Adrenal gland (tissue), 12 donors: ENCODE data around the gene CACNA1C. TPM values are rescaled to one million over a fixed set of nuclear protein-coding genes. Genes with fewer than 3 reads are reported as not detected.
"Not testable (repeated sequence)": the region's sequence is repeated elsewhere in the genome, so short reads cannot be mapped to it uniquely, and the experiment has no call there.

Experiments
- DNase-seq, 7 donors: peaks; one replicate each; pipeline ENCODE4 v3.0.0-alpha.2; 2019 to 2020
- H3K27ac ChIP-seq, 5 donors: fragments of 200-600 bp; sonication (generic) in 4 of 5; 1 replicate in 3 of 5; 2 replicates in 2 of 5; pipeline versions ENCODE4 v1.5.1 to v1.8.0; 2016 to 2020; ENCODE audit warnings: mild to moderate bottlenecking in 1 of 5
- H3K27me3 ChIP-seq: fragments of 200-600 bp; 2 replicates; pipeline ENCODE4 v1.8.0; 2021
- H3K36me3 ChIP-seq, 2 donors: fragments of 200-600 bp; replicated peaks in 1 of 2; 1 replicate in 1 of 2; 2 replicates in 1 of 2; pipeline versions ENCODE4 v1.5.1 to v1.8.0; 2018 to 2022
- H3K4me1 ChIP-seq, 2 donors: fragments of 200-600 bp; replicated peaks in 1 of 2; 1 replicate in 1 of 2; 2 replicates in 1 of 2; pipeline versions ENCODE4 v1.5.1 to v1.8.0; 2018 to 2021
- H3K4me3 ChIP-seq, 4 donors: fragments of 200-600 bp; sonication (generic) in 3 of 4; one replicate each; pipeline ENCODE4 v1.5.1; 2016 to 2018
- H3K9me3 ChIP-seq, 3 donors: fragments of 200-600 bp; sonication (generic) in 1 of 3; replicated peaks in 1 of 3; 1 replicate in 2 of 3; 2 replicates in 1 of 3; pipeline versions ENCODE4 v1.5.1 to v1.8.0; 2016 to 2021
- CTCF ChIP-seq, 6 experiments: fragments of 450-650 bp in 4 of 6; fragments of 200-600 bp in 2 of 6; sonication (generic) in 1 of 6; IDR thresholded peaks; 1 replicate in 5 of 6; 2 replicates in 1 of 6; pipeline versions ENCODE4 v1.5.1 to v1.8.0; 2016 to 2021; ENCODE audit warnings: antibody characterized with exemption in 6 of 6, mild to moderate bottlenecking in 2 of 6, moderate library complexity in 1 of 6
- POLR2A ChIP-seq, 2 donors: fragments of 450-650 bp; IDR thresholded peaks; one replicate each; pipeline ENCODE4 v1.6.1; 2017; ENCODE audit warnings: antibody characterized with exemption in 2 of 2, mild to moderate bottlenecking in 2 of 2, moderate library complexity in 1 of 2
- WGBS, 4 donors: extraction: QIAGEN DNeasy Blood & Tissue Kit in 2 of 4; methylation state at CpG; one replicate each; pipeline versions ENCODE4 v1.1.5 to v1.1.7; 2013 to 2017; 5-methylcytosine and 5-hydroxymethylcytosine counted together
- intact Hi-C, 2 donors: fragments of 100-400 bp; cut with DNase I; formaldehyde crosslinking; loops; one replicate each; pipeline versions ENCODE4 v1.14.1 to v1.15.0; 2022 to 2023
- polyA plus RNA-seq, 3 donors: library from polyadenylated mRNA; stranded (reverse); fragments of 200-250 nt in 2 of 3; fragments of 350-450 nt in 1 of 3; fragmentation: Illumina TruSeq in 1 of 3; extraction: RNeasy Lipid Tissue Mini Kit (QIAGEN cat#74804) in 1 of 3; gene quantifications; one replicate each; pipeline ENCODE4 v1.2.3, GENCODE V29; 2013 to 2014
- total RNA-seq, 9 donors: library from RNA; depleted of rRNA in 4 of 9; stranded (reverse); fragments of >200 nt in 4 of 9; fragments of 120-200 nt in 1 of 9; fragmentation: NEBNext Ultra II Directional in 1 of 9; extraction: Animal tissue kit (Norgen Biotek cat#: 25700) in 1 of 9; gene quantifications; one replicate each; pipeline versions ENCODE4 v1.1.0 to v1.2.4, GENCODE V29; 2013 to 2023
- donor health status: healthy with polysubstance abuse.
- donor health status: Bipolar disorder and iron deficiency.
- donor health status: DM: yes; HTN: yes; CAD: no.
- donor health status: DM: no; HTN: no; CAD: no.
- donor health status: DM: no; HTN: no; CAD: no.
- donor health status: DM: yes; HTN: yes; CAD: no.

The CACNA1C gene
- total and polyA plus RNA-seq, 12 donors = 1.4 to 5.8 (median 3.5) TPM

DNA sequence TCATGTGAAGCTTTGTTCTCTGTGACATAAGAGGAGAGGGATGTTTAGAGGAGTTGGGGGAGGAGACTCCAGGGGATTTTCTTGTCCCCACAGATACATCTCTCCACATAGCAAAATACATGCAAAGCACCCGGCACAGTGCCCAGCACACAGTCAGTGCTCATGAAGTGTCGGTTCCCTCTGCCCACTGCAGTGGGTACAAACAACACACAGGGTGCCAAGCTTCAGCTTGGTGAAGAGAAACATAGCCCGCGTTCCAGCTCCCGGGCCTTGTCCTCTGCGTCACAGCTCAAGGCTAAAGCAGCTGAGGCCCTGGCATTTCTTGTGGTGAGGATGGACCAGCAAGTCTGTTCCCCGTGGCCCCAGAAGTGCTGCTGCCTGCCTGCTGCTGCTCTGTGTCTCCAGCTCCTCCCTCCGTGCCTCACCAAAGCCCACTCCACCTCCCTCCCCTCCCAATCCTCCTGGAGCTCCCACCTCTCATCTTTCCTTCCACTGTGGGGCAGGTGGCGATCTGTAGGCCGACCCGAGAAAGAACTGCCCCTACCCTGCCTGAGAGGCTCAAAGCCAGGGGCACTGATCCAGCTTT lies 685.0 kb downstream of the CACNA1C start:
- Histone ChIP-seq H3K4me1 (no peaks in the 10 kb centered on the region), H3K36me3 (no peaks in the 10 kb centered on the region), H3K27ac (no peak overlapping the region), H3K27me3 (peaks cover 3% of the 10 kb centered on the region), H3K4me3 (no peak overlapping the region), H3K9me3 (no peaks in the 10 kb centered on the region)
- peak in 3 of 7 donors; percentile 31 to 38 (median 33) for DNase-seq
- intact Hi-C loops = loop anchor here in 1 of 2 donors (2.0 kb wide), 1 partner anchor 17 kb away; no protein-coding TSS in a partner anchor
- no peak for TF ChIP-seq POLR2A (IDR thresholded peaks at IDR 0.05)
- TF ChIP-seq CTCF (IDR thresholded peaks at IDR 0.05) = no peak
- WGBS, 4 donors = 44 to 49% (median 45%) methylated on average over 11 of the region's 11 CpGs; no CpG with 5 or more reads in 1 of the 4 donors

GRCh38 chr12:2739069-2739468 lies 686.3 kb downstream of the CACNA1C start:
- peaks cover under 1% of the 10 kb centered on the region for H3K27me3 ChIP-seq
- intact Hi-C loops = loop anchor here in 1 of 2 donors (2.0 kb wide), 1 partner anchor 16 kb away; no protein-coding TSS in a partner anchor
- DNase-seq = no peak
- no peaks in the 10 kb centered on the region for H3K4me1 ChIP-seq
- H3K36me3 ChIP-seq = no peaks in the 10 kb centered on the region
- H3K27ac ChIP-seq = no peak overlapping the region
- 65 to 76% (median 70%) methylated on average over 11 of the region's 11 CpGs for WGBS, 4 donors
- H3K4me3 ChIP-seq = no peak overlapping the region
- TF ChIP-seq POLR2A (IDR thresholded peaks at IDR 0.05) (no peak), CTCF (IDR thresholded peaks at IDR 0.05) (no peak)
- H3K9me3 ChIP-seq = no peaks in the 10 kb centered on the region

DNA sequence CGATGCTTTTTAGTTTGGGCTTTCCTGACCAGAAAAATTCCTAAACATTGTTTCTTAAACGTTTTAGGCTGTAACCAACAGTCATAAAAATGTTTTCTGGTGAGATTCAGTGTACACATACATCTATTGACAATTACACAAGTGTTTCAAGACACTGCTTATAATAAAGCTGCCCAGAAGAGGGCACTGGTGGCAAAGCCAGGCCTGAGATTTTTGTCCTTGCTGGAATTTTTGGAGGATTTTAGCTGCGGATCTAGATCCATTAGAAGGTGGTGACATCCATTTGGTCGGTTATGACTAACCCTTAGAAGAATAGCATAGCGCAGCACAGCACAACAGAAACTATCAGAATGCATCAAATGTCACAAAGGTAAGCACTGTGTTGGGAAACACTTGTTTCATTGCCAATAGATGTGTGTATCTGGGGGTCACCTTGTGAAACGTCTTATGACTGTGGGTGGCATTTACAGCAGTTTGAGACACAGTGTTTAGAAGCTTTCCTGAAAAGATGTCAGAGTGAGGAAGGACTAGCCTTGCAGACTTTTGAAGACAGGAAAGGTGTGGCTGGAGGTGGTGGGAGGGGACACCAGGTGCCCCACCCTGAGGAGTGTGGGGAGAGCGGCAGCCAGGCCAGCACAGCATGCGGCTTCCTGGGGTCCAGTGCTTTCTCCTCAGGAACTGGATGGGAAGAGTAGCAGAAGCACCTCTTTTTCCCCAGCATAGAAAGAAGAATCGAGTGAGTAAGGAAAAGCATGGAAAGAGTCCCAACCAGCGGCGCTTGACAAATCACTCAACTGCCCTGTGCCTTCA lies 687.2 kb downstream of the CACNA1C start:
- peak in 4 of 7 donors; percentile 23 to 49 (median 28) for DNase-seq

DNA sequence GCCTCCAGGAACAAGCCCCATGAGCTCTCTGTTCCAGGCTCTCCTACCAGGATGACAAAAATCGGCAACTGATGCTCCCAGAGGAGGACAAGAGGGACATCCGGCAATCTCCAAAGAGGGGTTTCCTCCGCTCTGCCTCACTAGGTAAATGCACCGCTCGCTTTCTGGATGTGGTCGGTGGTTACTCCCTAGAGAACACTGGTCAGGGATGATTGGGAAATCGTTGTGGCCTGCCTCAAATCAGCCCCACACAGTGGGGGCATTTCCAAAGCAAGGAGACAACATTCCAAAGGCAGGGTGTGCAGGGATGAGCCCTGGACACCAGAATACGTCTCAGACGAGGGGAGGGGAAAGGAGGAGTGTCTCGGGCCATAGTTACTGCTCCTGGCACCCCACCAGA lies 689.2 kb downstream of the CACNA1C start:
- intact Hi-C loops, DNase-seq, H3K27me3 ChIP-seq, H3K36me3 ChIP-seq, H3K4me1 ChIP-seq, H3K9me3 ChIP-seq, H3K4me3 ChIP-seq, H3K27ac ChIP-seq: not testable (repeated sequence)
- WGBS, 4 donors = 55 to 80% (median 65%) methylated on average over 3 to 10 of the region's 10 CpGs

More for the DNA sequence above, 687.2 kb downstream of the CACNA1C start:
- H3K27me3 ChIP-seq = no peaks in the 10 kb centered on the region
- H3K4me3 ChIP-seq = no peak overlapping the region
- H3K36me3 ChIP-seq = no peaks in the 10 kb centered on the region
- intact Hi-C loops = loop anchor here in 1 of 2 donors (2.0 kb wide), 1 partner anchor 15 kb away; no protein-coding TSS in a partner anchor
- H3K27ac ChIP-seq = no peak overlapping the region
- H3K9me3 ChIP-seq = no peaks in the 10 kb centered on the region
- 46 to 51% (median 47%) methylated on average over 11 of the region's 11 CpGs for WGBS, 4 donors
- no peaks in the 10 kb centered on the region for H3K4me1 ChIP-seq
- no peak for TF ChIP-seq POLR2A (IDR thresholded peaks at IDR 0.05)
- TF ChIP-seq CTCF (IDR thresholded peaks at IDR 0.05) = peak; percentile 26 to 62 (median 56)
